Inflammatory macrophage treated with lipopolysaccharide for 4 hours (primary cell): ENCODE measurements around the gene XIAP.
A peak's percentile ranks its signal among the peaks of the same experiment; 100 is the strongest.

Experiments used
- DNase-seq: peaks from one replicate; pipeline ENCODE4 v3.0.0-alpha.2; 2020

The XIAP gene

DNA sequence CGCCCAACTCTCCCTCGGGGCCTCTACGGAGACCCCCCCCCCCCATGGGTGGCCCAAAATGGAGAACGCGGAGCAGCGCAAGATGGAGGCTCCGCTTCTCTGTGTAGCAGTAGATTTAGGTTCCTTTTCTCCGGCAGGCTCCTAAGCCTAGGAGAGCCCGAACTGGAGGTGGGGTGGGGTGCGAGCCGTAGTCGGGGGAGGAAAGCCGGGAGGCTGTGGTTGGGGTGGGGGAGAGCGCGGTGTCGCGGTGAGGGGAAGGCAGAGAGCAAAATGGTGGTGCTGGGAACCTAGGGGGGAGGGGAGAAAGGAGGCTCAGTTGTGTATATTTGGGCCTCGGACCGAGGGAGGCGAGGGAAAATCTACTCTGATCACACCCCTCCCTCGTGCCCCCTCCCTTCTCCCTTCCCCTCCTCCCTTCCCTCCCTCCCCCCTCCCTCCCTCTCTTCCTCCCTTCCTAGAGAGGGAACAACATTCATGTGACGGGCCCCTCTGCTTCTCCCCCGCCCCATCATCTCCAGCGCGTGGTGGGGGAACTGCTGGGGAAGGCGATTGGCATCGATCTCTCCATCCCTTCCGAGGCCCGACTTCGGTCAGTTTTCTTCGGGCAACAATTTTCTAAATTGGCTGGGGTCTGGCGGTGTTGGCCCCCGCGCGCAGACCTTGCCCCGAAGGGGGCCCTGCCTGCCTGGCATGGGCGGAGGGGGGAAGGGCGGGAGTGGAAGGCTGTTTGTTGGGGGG lies 101.6 kb downstream of the XIAP start, which contains the start of gene STAG2:
STAG2 (plus strand) TSS at position 439 of the 738 bp plus-strand sequence. CDS start 60,922 bp downstream, outside the sequence.
- DNase-seq: peak; percentile 75

DNA sequence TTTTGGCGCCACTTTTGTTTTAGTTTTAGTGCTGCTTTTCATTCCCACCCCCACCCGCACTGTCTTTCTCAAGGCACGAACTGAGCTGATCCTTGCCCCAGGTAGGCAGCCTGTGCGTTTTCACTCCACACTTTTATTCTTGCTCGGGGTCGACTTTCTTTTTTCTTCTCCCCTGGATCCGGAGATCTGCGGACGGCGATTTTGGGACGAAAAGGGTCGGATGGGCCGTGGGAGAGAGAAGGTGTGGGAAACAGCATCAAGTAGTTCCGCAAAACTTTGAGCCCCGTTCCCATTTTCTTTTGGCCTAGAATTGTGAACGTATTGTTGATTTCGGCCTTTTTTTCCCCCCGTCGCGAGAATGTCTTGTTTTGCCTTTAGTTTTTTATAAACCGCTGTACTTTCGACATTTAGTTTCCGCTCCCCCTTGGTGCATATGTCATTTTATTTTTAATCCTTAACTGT lies 102.2 kb downstream of the XIAP start:
- peak; percentile 44 for DNase-seq

DNA sequence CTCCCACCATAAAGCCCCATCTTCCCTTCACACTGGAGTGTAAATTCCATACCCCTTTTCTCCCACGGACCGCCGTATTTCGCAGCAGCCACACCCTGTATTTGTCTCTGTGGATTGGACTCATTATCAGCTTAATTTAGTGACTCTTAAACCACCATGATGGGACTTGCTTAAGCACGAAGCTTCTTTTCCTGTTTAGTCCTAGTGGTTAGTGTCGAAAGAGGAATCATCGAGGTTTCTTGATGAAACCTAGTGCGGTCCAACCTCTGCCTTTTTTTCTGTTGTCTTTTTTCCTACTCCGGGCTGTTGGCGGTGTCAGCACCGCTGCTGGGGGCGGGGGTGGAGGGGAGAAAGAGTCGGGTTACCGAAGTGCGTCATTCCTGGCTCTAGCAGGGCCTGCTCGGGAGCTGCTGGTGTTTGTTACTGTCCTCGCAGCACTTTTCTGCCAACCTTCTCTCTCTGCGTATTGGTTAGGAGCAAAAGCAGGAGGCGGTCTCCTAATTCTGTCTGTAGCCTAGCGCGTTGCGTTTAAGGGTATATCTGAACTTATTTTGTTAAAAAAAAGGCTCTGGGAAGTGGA lies 103.0 kb downstream of the XIAP start:
- peak; percentile 89 for DNase-seq
